SK-N-DZ (cell line): Measurements from ENCODE around the gene MICOS13.

Experiments
- DNase-seq: peaks from one replicate; pipeline ENCODE4 v3.0.0-alpha.2; 2015; ENCODE audit warnings: low spot score

Gene MICOS13

DNA sequence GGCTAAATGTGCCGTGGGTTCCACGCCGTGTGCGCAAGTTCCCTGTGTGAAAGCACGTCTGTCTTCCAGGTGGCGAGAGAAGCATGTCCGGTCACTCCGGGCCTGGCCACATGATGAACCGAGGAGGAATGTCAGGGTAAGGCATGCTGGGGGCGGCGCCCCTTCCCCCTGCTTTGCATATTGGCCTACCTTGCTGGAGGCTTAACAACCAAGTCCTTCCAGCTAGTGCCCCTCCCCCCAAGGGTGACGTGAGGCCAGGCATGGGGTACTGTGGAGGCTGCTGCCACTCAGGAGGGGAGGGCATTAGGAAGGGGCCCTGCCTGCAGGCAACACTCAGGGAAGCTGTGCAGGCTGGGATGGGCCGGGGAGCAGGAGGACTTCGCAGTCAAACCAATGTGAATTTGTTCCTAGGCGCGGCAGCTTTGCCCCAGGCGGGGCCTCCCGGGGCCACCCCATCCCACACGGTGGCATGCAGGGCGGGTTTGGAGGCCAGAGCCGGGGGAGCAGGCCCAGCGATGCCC lies 12.5 kb downstream of the MICOS13 start:
- DNase-seq: no peak

DNA sequence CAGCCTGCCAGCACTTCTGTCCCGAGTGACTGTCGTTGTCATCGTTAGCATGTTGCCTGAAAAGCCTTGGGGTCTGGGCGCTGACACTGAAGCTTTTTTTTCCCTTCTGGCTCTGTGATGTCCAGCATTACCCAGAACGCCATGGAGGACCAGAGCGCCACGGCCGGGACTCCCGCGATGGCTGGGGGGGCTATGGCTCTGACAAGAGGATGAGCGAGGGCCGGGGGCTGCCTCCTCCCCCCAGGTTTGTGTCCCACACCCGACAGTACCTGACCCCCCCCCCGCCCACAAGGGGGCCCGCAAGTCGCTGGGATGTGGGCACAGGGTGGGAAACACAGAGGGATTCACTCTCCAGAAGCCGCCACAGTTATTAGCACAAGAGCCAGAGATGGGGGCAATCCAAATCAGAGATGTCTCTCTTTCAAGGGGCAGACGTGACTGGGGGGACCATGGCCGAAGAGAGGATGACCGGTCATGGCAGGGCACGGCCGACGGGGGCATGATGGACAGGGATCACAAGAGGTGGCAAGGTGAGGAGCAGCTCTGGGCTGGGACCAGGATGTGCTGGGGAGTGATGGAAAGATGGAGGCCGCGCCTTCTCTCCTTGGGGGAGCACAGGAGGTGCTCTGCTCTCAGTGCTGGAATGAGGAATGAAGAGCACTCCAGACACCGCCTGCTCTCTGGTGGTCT lies 13.2 kb downstream of the MICOS13 start:
- no peak for DNase-seq

DNA sequence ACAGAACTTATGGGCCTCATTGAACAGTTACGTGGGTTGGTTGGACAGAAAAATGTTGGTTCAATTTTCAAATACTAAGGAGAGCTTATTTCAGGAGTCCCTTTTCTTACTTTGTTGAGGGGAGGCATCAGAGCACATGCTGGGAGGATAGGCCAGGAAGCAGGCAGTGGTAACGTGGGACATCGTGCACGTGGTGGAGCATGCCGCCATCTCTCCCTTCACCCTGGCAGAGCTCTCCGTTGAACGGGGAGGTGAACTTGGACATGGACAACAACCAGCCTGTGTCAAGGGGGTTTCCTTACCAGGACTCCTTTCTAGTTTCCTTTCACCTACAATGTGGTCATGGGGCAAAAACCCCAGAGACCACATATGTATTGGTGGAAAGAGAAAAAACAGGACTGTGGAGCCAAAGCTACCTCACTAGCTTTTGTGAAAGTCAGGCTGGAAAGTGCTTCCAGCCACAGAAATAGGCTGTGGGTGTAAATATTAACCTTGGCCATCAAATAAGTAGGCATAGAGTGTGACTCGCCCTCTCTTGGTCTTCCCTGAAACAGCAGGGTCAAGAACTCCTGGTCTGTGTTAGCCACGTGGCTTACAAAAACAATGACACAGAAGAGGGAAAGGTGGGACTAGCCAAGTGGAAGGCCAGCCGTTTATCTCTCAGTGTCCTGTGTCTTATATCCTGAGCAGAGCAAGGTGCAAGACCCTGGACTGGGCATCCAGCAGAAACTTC lies 14.4 kb downstream of the MICOS13 start:
- no peak for DNase-seq

DNA sequence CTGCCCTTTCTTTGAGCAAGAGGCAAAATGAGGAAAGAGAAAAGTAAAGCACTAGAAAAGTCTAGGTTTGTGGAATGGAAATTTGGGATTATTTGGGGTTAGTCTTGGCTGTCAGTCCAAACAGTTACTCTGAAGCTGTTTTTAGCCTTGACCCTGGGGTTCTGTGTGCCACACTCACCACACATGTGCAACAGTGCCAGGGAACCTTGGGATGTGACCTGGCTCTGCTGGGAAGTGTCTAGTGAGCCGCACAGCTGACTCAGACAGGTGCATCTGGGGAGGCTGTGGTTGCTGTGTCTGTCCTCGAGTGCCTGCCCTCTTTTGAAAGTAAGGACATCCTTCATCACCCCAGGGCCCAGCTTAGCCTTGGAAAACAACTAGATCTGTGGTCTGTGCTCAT lies 15.8 kb downstream of the MICOS13 start:
- DNase-seq: no peak

DNA sequence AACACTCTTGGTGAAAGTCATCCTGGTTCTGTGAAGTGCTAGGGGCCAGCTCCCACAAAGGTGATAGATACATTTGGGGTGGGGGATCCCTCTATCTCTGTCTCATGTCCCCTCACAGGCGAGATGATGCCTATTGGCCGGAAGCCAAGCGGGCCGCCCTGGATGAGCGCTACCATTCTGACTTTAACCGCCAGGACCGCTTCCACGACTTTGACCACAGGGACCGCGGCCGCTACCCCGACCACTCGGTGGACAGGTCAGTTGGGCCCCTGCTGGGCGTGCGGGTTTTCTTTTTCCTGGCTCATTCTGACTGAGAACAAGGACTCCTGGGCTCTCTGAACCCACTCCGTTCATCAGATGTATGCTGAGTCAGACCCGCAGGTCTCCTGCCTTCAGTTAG lies 16.4 kb downstream of the MICOS13 start:
- no peak for DNase-seq

DNA sequence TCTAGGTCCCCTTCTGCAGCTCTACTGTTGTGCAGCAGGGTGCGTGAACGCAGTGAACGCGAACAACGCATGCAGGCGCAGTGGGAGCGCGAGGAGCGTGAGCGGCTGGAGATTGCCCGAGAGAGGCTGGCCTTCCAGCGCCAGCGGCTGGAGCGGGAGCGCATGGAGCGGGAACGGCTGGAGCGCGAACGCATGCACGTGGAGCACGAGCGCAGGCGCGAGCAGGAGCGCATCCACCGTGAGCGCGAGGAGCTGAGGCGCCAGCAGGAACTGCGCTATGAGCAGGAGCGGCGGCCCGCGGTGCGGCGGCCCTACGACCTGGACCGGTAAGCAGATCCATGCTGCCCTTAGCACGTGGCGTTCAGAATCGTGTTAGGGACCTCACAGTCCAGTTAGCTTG lies 18.8 kb downstream of the MICOS13 start:
- DNase-seq: no peak

DNA sequence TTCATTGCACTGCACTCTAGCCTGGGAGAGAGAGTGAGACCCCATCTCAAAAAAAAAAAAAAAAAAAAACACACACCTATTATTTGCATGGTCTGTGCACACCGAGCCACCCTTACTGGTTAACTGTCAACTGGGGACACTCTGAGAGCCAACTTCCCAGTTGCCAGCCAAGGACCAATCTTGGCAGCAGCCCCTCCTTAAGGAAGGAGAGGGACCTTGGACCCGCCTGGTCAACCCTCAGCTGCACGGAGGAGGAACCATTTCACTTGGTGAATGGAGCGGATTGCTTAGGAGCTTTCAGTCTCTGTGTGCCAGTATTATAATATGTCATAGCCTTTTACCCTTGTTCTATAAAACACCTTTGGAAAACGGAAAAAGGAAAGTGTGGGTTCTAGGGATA lies 24.9 kb downstream of the MICOS13 start:
- no peak for DNase-seq

DNA sequence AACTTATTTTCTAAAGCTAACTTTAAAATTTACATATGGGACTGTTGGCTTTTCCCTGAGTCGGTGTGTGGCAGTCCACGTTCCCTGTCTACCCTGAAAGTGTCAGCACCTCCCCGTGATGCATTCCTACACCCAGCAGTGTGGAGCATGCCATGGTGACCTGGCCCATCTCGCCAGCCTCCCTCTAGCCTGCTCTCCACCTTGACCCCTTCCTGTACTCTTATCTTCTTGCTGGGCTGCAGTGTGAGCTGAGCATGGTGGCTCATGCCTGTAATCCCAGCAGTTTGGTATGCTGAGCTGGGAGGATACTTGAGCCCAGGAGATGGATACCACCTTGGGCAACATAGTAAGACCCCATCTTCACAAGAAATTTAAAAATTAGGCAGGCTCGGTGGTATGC lies 25.4 kb downstream of the MICOS13 start:
- DNase-seq: no peak

DNA sequence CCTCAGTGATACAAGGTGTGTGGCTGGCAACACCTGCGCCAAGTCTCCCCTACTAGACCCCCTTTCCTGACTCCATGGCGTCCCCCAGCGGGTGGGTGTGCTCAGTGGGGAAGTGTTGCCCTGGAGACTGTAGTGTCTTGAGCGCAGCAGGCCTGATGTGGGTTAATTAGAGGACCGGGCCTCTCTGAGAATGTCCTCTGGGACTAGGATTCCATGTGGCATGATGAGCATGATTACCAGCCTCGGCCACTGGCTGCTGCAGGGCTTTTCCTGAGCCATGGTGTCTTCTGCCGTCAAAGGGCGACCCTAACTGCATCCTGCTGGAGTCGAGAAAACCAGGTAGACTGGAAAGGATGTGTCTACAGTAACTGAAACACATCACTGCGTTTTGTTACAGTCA lies 28.1 kb downstream of the MICOS13 start:
- DNase-seq: no peak

DNA sequence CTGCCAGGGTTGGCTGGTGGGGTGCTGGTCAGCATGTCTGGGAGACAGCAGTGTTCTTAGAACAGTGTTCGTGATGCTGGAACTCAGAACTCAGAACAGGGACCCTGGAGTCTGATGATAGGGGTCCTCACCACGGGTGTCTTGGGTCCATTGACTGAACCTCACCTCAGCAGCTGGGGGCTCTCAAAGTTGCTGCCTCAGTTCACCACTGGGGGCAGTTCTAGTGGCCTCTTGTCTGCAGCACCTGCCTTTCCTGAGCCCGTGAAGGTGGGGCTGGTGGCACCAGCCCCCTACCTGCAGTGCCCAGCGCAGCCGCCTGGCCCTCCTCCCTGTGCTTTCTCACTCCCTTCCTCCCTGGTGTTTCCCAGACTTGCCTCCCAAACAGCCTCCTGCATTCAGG lies 29.0 kb downstream of the MICOS13 start:
- no peak for DNase-seq

DNA sequence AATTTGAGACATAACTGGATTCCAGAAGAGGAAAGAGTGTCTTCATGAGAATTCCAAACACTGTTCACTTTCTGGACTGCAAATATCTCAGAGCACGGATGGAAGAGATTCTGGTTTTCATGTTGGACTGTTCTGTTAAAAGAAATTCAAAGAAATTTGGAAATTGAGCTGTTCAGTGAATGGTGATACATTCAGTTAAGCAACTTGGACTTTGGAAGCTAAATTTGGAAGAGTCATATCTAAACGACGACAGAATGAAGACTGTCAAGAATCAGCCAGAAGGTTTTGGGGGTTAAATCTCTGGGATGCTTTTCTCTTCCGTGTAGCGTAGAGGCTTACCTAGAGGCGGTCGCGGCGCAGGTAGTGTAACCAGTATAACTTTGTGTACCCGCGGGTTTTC lies 31.9 kb downstream of the MICOS13 start:
- DNase-seq: no peak

DNA sequence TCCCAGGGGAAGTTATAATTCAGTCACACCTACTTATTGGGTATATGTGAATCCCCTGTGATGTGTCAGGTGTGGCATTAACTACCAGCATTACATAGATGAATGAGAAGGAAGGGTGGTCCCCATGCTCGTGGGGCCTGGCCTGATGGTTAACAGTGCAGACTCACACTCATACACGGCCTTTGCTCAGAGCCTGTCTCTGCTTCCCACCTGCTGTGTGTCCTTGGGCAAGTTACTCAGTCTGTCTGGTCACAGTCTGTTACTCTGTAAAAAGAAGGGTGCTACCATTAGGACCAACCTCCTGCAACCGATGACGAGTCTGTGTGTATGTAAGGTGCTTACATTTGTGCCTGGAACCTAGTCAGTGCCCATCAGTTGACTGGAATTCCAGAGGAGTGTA lies 33.6 kb downstream of the MICOS13 start:
- no peak for DNase-seq

DNA sequence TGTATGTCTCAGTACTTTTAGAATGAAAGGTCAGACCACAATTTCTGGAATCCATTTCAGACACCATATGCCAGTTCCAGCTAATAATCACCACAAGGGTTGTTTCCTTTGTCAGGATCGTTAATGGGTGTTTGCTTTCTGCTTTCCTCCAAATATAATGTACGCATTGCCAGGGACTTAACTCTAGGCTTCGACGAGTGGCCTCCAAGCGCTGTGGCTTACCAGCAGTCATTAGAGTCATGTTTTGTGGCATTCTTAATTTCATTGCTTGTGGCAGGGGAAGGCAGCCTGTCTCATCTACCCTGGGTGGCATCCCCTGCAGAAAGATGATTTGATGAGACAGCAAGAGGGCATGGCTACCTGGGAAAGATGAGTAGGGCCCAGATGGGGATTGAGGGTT lies 34.9 kb downstream of the MICOS13 start:
- DNase-seq: no peak

DNA sequence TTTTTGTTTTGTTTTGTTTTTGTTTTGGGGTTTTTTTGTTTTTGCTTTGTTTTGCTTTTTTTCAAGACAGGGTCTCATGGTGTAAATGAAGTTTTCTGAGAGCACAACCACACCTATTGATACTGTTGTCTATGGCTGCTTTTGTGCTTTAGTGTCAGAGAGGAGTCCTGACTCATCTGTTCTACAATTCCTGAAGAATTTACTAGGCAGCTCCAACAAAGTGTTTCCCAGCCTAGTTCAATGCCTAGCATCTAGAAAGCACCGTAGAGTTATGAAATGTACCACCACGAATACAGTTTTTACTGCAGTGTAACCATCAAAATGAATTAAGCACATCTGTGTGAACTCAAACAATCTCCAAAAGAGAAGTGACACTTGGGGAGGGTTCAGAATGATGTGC lies 36.3 kb downstream of the MICOS13 start:
- no peak for DNase-seq

DNA sequence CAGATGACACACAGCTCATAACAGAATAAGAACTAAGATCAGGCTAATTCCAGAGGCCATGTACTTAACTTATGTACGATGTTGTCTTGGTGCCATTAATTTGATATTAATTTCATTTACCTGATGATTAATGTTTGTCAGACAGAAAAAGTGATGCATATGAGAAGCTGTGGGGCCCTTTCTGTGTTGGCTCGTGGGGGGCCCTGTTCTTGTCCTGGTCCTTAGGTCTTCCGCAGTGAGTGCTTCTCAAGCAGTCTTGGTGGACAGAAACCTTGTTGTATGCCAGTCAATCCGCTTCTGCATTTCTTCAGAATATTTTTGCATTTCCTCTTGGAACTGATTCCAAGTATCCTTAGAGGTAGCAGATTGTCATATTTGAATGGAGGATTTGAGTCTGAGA lies 37.3 kb downstream of the MICOS13 start:
- no peak for DNase-seq

DNA sequence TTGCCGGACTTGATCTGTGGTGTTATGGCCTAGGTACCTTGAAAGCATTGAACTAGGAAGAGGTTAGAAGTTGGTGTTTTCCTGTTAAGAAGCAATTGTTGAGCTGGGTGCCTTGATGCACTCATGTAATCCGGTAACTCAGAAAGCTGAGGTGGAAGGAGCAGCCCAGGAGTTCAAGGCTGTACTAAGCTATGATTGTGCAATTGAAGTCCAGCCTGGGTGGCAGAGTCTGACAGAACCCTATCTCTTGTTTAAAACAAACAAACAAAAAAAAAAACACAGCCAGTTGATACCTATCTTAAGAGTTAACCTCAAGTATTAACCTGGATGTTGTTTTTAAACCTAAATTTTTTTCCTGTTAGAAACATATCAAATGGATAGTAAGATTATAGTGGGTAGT lies 38.1 kb downstream of the MICOS13 start:
- DNase-seq: no peak

DNA sequence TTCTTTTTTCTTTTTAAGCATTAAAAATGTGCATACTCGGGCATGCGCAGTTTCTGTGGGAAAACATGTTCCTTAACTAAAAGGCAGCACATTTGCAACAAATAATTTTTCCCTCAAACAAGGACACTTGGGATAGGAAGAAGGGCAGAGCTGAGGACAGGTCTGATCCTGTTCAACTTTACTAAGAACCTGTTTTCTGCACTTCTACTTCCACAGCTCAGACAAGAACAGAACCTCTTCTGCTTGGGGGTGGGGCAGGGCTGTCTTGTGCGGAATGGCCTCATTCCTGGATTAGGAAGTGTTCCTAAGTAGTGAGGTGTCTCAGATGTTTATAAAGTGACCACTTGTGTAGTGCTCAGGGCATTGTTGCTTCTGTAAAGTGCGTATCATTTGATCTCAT lies 39.1 kb downstream of the MICOS13 start:
- DNase-seq: no peak

DNA sequence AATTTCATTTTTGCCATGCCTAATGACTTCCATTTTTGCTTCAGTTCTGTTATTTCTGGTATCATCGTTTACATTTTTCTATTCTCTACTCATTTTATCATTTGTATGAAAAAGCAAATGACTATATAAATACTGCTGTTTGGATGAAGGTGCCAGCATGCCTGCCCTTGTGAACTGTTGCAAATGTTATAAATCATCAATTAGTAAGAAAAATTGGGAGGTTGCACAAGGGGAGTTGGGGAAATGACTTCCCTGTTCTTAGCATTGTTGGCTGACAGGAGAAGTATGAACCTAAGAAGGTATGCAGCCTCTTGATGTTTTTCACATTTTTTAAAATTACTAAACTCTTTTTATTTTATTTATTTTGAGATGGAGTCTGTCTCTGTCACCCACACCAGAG lies 42.3 kb downstream of the MICOS13 start:
- no peak for DNase-seq

DNA sequence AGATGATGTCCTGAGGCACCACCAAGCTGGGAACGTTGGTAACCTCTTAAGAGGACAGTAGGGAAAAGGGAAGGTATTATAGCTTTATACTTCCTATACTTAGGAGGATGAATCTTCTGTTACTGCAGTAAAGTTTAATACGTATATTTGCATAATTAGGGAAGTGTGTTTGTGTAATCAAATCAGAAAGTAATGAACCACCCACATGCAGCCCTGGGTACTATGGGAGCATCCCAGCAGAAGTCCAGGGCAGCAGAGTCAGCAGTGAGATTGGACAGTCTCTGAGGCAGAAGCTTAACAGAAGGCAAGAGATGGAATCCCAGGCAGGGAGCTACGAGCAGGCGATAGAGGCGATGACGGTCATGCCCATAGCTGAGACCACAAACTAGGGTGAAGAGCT lies 44.9 kb downstream of the MICOS13 start:
- no peak for DNase-seq

DNA sequence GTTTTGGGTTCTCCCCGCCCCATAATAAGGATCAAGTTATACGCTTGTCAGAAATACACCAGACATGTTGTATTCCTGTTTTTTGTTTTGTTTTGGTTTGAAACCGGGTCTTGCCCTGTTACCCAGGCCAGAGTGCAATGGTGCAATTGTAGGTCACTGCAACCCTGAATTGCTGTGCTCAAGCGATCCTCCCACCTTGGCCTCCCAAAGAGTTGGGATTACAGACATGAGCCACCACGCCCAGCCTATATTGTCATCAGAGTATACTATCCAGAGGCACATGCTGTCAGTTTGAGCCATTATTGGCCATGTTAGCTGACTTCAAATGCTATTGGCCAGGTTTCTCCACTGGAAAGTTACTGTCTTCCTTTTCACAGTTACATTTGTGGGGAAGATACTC lies 47.7 kb downstream of the MICOS13 start:
- no peak for DNase-seq

DNA sequence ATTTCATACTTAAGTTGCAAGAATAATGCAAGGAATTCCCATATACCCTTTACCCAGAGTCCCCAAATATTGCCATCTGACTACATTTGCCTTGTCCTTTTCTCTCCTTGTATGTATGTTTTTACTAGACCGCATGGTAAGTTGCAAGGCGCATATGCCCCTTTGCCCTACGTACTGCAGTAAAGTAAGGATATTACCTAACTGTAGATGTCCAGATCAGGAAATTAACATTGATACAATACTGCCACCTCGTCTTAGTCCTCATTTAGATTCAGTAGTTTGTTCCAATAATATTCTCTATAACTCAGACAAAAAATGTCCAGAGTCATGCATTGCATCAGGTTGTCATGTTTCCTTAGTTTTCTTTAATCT lies 48.1 kb downstream of the MICOS13 start:
- DNase-seq: no peak

DNA sequence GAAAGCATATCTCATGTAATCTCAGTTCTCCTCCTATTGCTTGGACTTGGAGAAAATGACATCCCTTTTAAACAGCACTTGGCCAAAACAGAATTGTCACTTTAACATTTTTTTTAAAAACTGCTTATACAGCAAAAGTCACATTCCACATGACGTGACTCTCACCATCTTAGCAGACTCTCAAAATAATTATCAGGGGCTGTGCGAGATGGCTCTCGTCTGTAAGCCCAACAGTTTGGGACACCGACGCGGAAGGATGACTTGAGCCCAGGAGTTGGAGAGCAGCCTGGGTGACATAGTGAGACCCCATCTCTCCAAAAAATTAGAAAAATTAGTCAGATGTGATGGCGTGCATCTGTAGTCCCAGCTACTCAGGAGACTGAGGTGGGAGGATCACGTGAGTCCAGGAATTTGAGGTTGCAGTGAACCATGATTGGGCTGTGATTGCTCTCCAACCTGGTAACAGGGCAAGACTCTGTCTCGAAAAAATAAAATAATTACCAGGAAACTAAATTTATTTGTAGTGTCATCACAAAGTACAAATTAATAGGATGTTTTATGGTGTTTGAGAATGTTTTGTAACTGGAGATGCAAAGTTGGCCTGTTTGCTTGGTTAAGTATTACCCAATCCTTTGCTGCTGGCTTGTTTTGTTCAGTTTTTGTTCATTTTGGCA lies 48.6 kb downstream of the MICOS13 start:
- no peak for DNase-seq

DNA sequence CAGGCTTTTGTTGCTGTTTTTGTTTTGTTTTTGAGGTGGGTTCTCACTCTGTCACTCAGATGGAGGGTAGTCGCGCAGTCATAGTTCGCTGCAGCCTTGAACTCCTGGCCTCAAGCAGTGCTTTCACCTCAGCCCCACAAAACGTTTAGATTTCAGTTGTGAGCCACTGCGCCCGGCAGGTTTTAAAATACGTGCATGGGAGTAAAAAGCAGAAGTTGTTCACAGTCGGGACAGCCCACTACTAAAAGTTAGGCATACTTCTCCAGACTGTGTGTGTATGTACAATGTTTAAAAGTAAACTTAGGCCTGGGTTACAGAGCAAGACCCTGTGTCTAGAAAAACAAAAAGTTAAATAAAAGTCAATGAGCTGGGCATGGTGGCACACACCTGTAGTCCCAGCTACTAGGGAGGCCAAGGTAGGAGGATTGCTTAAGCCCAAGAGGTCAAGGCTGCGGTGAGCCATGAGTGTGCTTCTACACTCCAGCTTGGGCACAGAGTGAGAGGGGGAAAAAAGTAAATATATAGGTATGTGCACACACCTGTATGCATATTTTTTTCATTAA lies 51.3 kb downstream of the MICOS13 start:
- no peak for DNase-seq
